DOHH2 (cell line): ENCODE measurements around the gene CEACAM19.

ENCODE experiments used
- EZH2phosphoT487 ChIP-seq: fragments of 200-600 bp; sonication (generic); IDR thresholded peaks from 2 replicates; pipeline ENCODE4 v1.6.1; 2017; ENCODE audit warnings: borderline replicate concordance, mild to moderate bottlenecking, antibody characterized with exemption, low read length, moderate library complexity, mixed read lengths
- TF ChIP-seq, protein P1 (sequence below): fragments of 200-600 bp; sonication (generic); IDR thresholded peaks from one replicate; pipeline ENCODE4 v1.5.1; 2014; ENCODE audit warnings: antibody characterized with exemption, mild to moderate bottlenecking, low read depth, low read length; ENCODE audit not compliant: poor library complexity, severe bottlenecking

DNA sequence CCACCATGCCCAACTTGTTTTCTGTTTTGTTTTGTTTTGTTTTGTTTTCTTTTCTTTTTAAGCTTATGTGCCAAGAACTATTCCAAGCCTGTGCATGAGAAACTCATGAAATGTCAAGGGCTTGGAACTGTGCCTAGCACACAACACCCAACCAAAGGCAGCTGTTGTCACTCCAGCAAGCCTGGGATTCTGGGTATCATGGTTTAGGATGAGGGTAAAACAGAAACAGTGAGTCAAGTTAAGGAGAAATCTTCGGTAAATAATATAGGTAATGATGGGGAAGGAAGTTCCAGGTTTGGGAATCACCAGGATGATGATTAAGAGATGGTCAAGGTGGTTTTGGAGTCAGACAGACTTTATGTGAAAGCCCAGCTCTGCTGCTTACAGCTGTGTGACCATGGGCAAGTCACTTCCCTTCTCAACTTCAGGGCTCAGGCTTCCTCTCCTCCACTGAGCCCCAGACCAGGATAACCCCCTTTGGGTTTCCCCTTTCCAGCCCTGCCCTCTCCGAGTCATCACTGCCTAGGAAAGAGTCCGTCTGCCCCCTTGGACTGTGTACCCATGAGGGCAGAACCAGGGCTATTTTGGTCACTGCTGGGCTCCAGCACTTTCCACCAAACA lies 22.5 kb upstream of the CEACAM19 start:
- TF ChIP-seq, protein P1, sequence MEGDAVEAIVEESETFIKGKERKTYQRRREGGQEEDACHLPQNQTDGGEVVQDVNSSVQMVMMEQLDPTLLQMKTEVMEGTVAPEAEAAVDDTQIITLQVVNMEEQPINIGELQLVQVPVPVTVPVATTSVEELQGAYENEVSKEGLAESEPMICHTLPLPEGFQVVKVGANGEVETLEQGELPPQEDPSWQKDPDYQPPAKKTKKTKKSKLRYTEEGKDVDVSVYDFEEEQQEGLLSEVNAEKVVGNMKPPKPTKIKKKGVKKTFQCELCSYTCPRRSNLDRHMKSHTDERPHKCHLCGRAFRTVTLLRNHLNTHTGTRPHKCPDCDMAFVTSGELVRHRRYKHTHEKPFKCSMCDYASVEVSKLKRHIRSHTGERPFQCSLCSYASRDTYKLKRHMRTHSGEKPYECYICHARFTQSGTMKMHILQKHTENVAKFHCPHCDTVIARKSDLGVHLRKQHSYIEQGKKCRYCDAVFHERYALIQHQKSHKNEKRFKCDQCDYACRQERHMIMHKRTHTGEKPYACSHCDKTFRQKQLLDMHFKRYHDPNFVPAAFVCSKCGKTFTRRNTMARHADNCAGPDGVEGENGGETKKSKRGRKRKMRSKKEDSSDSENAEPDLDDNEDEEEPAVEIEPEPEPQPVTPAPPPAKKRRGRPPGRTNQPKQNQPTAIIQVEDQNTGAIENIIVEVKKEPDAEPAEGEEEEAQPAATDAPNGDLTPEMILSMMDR = no peak
- TF ChIP-seq EZH2phosphoT487 = no peak
